HG03103 (cell line): ENCODE measurements around the gene STX16.
"Not testable (repeated sequence)": the region's sequence is repeated elsewhere in the genome, so short reads cannot be mapped to it uniquely, and the experiment has no call there.

ENCODE experiments used
- ATAC-seq: cut with Tn5 transposase; IDR thresholded peaks from one replicate; pipeline ENCODE4 v1.9.1; 2021; ENCODE audit warnings: low read depth; ENCODE audit not compliant: unreplicated experiment

The STX16 gene

GRCh38 chr20:58719971-58720371, 68.9 kb downstream of the STX16 start:
- no peak for ATAC-seq

- no peak for ATAC-seq
Observed at GRCh38 chr20:58720890-58721289, 69.8 kb downstream of the STX16 start.

GRCh38 chr20:58721951-58722778, 71.1 kb downstream of the STX16 start:
- ATAC-seq, result no peak

GRCh38 chr20:58722877-58723627, 72.0 kb downstream of the STX16 start:
- no peak for ATAC-seq

GRCh38 chr20:58723628-58723984, 72.5 kb downstream of the STX16 start:
- ATAC-seq, result no peak

- not testable (repeated sequence) for ATAC-seq
Observed at GRCh38 chr20:58726156-58726555, 75.1 kb downstream of the STX16 start.
